IMR-90 (cell line): ENCODE data around the gene MRTFB. TPM values are rescaled to one million over a fixed set of nuclear protein-coding genes. Genes with fewer than 3 reads are reported as not detected.

ENCODE experiments used
- ATAC-seq: fragments of 200-7000 bp; cut with Tn5 transposase; 2 replicates; pipeline ENCODE4 v1.9.1; 2020; ENCODE audit warnings: low read depth, mild to moderate bottlenecking, moderate library complexity
- BruUV-seq: library from RNA; stranded (reverse); fragments of 400-500 nt; replicated peaks from 2 replicates; lab custom pipeline; 2021; lab: Mats Ljungman, UMichigan
- CTCF ChIA-PET: fragments of 300-600 bp; formaldehyde crosslinking; extraction: SDS; loops from one replicate; lab custom pipeline; 2021; ENCODE audit warnings: antibody characterized with exemption; lab: Yijun Ruan, JAX
- POLR2A ChIA-PET: fragments of 300-600 bp; sonication (Branson Sonifier 250); formaldehyde crosslinking; loops from one replicate; lab custom pipeline; 2022; ENCODE audit warnings: antibody characterized with exemption; ENCODE audit not compliant: unreplicated experiment; lab: Charles Lee
- DNase-seq: peaks from one replicate; pipeline ENCODE4 v3.0.0; 2013
- H2AFZ ChIP-seq: replicated peaks from 2 replicates; pipeline ENCODE3; 2013; ENCODE audit warnings: low read length, mild to moderate bottlenecking; ENCODE audit not compliant: poor library complexity
- H2AK5ac ChIP-seq: 2 replicates; pipeline ENCODE4 v1.6.1; 2013; ENCODE audit warnings: low read depth, low read length, inconsistent platforms
- H2AK9ac ChIP-seq: replicated peaks from 2 replicates; pipeline ENCODE3; 2013; ENCODE audit warnings: mild to moderate bottlenecking, low read depth, low read length, moderate library complexity; ENCODE audit not compliant: poor library complexity
- H2BK120ac ChIP-seq: 2 replicates; pipeline ENCODE4 v1.6.1; 2013; ENCODE audit warnings: low read depth, low read length, inconsistent platforms
- H2BK15ac ChIP-seq: 3 replicates; pipeline ENCODE4 v1.6.1; 2013; ENCODE audit warnings: low read depth, low read length, inconsistent platforms
- H2BK20ac ChIP-seq: 2 replicates; pipeline ENCODE4 v1.6.1; 2013; ENCODE audit warnings: low read depth, mild to moderate bottlenecking, inconsistent platforms, low read length, moderate library complexity
- H2BK5ac ChIP-seq: 2 replicates; pipeline ENCODE4 v1.6.1; 2013; ENCODE audit warnings: mild to moderate bottlenecking, low read depth, low read length, inconsistent platforms; ENCODE audit not compliant: poor library complexity, severe bottlenecking
- H3K14ac ChIP-seq: replicated peaks from 2 replicates; pipeline ENCODE4 v1.6.1; 2013; ENCODE audit warnings: low read depth, low read length, inconsistent platforms
- H3K18ac ChIP-seq: 2 replicates; pipeline ENCODE4 v1.6.1; 2013; ENCODE audit warnings: low read depth, low read length, control low read depth
- H3K23ac ChIP-seq: 2 replicates; pipeline ENCODE4 v1.6.1; 2013; ENCODE audit warnings: low read depth, low read length, inconsistent platforms
- H3K27ac ChIP-seq: 2 replicates; pipeline ENCODE4 v1.5.1; 2013; ENCODE audit warnings: mild to moderate bottlenecking, control low read depth, low read length; ENCODE audit not compliant: insufficient read depth
- H3K27me3 ChIP-seq: 2 replicates; pipeline ENCODE4 v1.6.1; 2013; ENCODE audit warnings: low read length; ENCODE audit not compliant: control insufficient read depth, insufficient read depth
- H3K36me3 ChIP-seq: 2 replicates; pipeline ENCODE4 v1.6.1; 2013; ENCODE audit warnings: low read length, mixed read lengths; ENCODE audit not compliant: control insufficient read depth, insufficient read depth
- H3K4ac ChIP-seq: 2 replicates; pipeline ENCODE4 v1.6.1; 2013; ENCODE audit warnings: low read depth, low read length, inconsistent platforms
- H3K4me1 ChIP-seq: 2 replicates; pipeline ENCODE4 v1.6.1; 2013; ENCODE audit warnings: low read length, mixed read lengths; ENCODE audit not compliant: control insufficient read depth, insufficient read depth
- H3K4me2 ChIP-seq: 2 replicates; pipeline ENCODE4 v1.6.1; 2013; ENCODE audit warnings: low read depth, mild to moderate bottlenecking, control low read depth, low read length, moderate library complexity
- H3K4me3 ChIP-seq: 2 replicates; pipeline ENCODE4 v1.5.1; 2013; ENCODE audit warnings: low read depth, mild to moderate bottlenecking, control low read depth, low read length, moderate library complexity; ENCODE audit not compliant: insufficient read depth
- H3K56ac ChIP-seq: 2 replicates; pipeline ENCODE4 v1.6.1; 2013; ENCODE audit warnings: low read length, inconsistent platforms; ENCODE audit not compliant: insufficient read depth; ENCODE audit errors: extremely low read depth
- H3K79me1 ChIP-seq, 2 experiments: 2 replicates each; pipeline ENCODE4 v1.6.1; 2013; ENCODE audit warnings: low read length in 2 of 2, inconsistent platforms in 1 of 2, low read depth in 1 of 2
- H3K9ac ChIP-seq: 2 replicates; pipeline ENCODE4 v1.6.1; 2013; ENCODE audit warnings: low read depth, low read length, control low read depth
- H3K9me1 ChIP-seq: 2 replicates; pipeline ENCODE4 v1.6.1; 2013; ENCODE audit warnings: low read length, inconsistent platforms; ENCODE audit not compliant: insufficient read depth
- H3K9me3 ChIP-seq: 2 replicates; pipeline ENCODE4 v1.6.1; 2013; ENCODE audit warnings: low read length; ENCODE audit not compliant: control insufficient read depth, insufficient read depth
- H4K20me1 ChIP-seq: 2 replicates; pipeline ENCODE4 v1.6.1; 2013; ENCODE audit warnings: low read length, inconsistent platforms; ENCODE audit not compliant: insufficient read depth
- H4K5ac ChIP-seq: 2 replicates; pipeline ENCODE4 v1.6.1; 2013; ENCODE audit warnings: mild to moderate bottlenecking, low read depth, low read length, control low read depth
- H4K8ac ChIP-seq, 2 experiments: 2 replicates each; pipeline ENCODE4 v1.6.1; 2013; ENCODE audit warnings: low read depth in 2 of 2, low read length in 2 of 2, control low read depth in 1 of 2, inconsistent platforms in 1 of 2
- H4K91ac ChIP-seq: 2 replicates; pipeline ENCODE4 v1.6.1; 2013; ENCODE audit warnings: low read depth, low read length, inconsistent platforms; ENCODE audit not compliant: insufficient read depth
- CEBPB ChIP-seq: IDR thresholded peaks from 2 replicates; pipeline ENCODE4 v1.6.1; 2012; ENCODE audit warnings: low read depth, low read length, improper control_type of control experiment
- FOS ChIP-seq: fragments of 150-350 bp; IDR thresholded peaks from 2 replicates; pipeline ENCODE4 v1.6.1; 2016; ENCODE audit warnings: low read depth, low read length
- MAZ ChIP-seq: IDR thresholded peaks from 2 replicates; pipeline ENCODE4 v1.6.1; 2012; ENCODE audit warnings: low read depth, mild to moderate bottlenecking, low read length, improper control_type of control experiment, moderate library complexity, borderline replicate concordance
- RFX5 ChIP-seq: IDR thresholded peaks from 2 replicates; pipeline ENCODE4 v1.8.0; 2012; ENCODE audit warnings: low read depth, mild to moderate bottlenecking, low read length, moderate library complexity
- WGBS, 2 experiments: methylation state at CpG; one replicate each; pipeline versions ENCODE4 v1.1.5 to v1.1.7; 2013; ENCODE audit warnings: missing lambda C conversion rate in 2 of 2; ENCODE audit not compliant: insufficient read length in 1 of 2; ENCODE audit errors: extremely low coverage in 2 of 2; 5-methylcytosine and 5-hydroxymethylcytosine counted together
- dilution Hi-C: fragments of 300-500 bp; cut with HindIII; formaldehyde crosslinking; loops from one replicate; pipeline ENCODE4 v1.14.3; 2018; ENCODE audit warnings: low sequenced_read_pairs; ENCODE audit not compliant: unreplicated experiment
- in situ Hi-C: fragments of 300-500 bp; cut with MboI; formaldehyde crosslinking; loops from 3 replicates; pipeline ENCODE4 v1.14.3; 2019; ENCODE audit warnings: low sequenced_read_pairs, inconsistent platforms, mixed read lengths
- intact Hi-C: fragments of 100-400 bp; cut with micrococcal nuclease; formaldehyde crosslinking; loops from 2 replicates; pipeline ENCODE4 v1.10.0; 2022
- polyA plus RNA-seq, 3 experiments: library from polyadenylated mRNA; depleted of rRNA; stranded (reverse); fragments of >200 nt; gene quantifications; 2 replicates each; pipeline ENCODE4 v1.2.3, GENCODE V29; 2012; ENCODE audit warnings: low replicate concordance in 1 of 3
- total RNA-seq: library from RNA; depleted of rRNA; stranded (reverse); fragments of >200 nt; gene quantifications from 2 replicates; pipeline ENCODE4 v1.2.3, GENCODE V29; 2012

Gene MRTFB
- total and polyA plus RNA-seq, 2 of the 4 experiments (the other 2 are of a cell fraction) = 4.4 to 5.4 TPM

DNA sequence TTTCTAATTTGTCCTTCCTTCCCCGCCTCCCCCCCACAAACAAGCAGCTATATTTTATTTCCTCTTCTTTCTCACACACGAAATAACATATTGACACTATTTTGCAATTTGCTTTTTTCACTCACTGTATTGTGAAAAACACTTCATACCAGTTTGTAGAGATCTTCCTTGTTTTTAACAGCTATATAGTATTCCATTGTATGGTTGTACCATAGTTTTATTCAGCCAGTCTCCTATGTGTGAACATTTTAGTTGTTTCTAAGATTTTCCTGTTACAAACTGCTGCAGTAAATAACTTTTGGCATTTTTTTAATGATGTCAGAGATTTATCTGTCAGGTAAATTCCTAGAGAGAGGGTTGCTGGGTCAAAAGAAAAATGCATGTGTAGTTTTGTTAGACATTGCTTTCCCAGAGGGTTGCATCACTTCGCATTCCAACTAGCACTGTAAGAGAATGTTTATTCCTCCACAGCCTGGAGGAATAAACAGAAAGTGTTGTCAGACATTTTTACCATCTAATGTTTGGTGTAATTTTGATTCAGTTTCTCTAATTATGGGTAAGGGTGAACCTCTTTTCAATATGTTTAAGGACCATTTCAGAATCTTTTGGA lies 101.2 kb downstream of the MRTFB start:
- H4K8ac ChIP-seq = no peak overlapping the region
- dilution Hi-C loops = no loop called here
- no peak overlapping the region for H2AK9ac ChIP-seq
- H3K27me3 ChIP-seq = no peaks in the 10 kb centered on the region
- H3K18ac ChIP-seq = no peak overlapping the region
- H3K4me3 ChIP-seq = no peak overlapping the region
- no peak overlapping the region for H3K4me2 ChIP-seq
- H2AFZ ChIP-seq = no peak overlapping the region
- no peak for TF ChIP-seq MAZ
- peak; percentile 64; the same call in 1 of the 2 replicates for TF ChIP-seq FOS
- peak; percentile 98 for TF ChIP-seq CEBPB
- no peak for TF ChIP-seq RFX5
- peak; percentile 80 for ATAC-seq
- H2BK120ac ChIP-seq = no peak overlapping the region
- H4K91ac ChIP-seq = no peak overlapping the region
- peak; percentile 84 for DNase-seq
- H3K36me3 ChIP-seq = no peaks in the 10 kb centered on the region
- CTCF ChIA-PET = interaction anchor here (0.8 to 1.6 kb wide), 2 partner anchors 14 to 20 kb away, joined by 4 to 5 read pairs; no protein-coding TSS in a partner anchor
- no peaks in the 10 kb centered on the region for H3K9me3 ChIP-seq
- no peak overlapping the region for H3K14ac ChIP-seq
- intact Hi-C loops = no loop called here
- WGBS, 2 experiments = 100% methylated on average over 2 of the region's 3 CpGs; no CpG with 5 or more reads in 1 of the 2 experiments
- BruUV-seq = no TSS peak
- H2BK20ac ChIP-seq = no peak overlapping the region
- no peak overlapping the region for H3K23ac ChIP-seq
- no peak overlapping the region for H3K4ac ChIP-seq
- H3K27ac ChIP-seq = no peak overlapping the region
- no peak overlapping the region for H3K56ac ChIP-seq
- no peak overlapping the region for H4K5ac ChIP-seq
- no peaks in the 10 kb centered on the region; the same call in 1 of the 2 replicates for H3K9me1 ChIP-seq
- no peaks in the 10 kb centered on the region; the same call in 1 of the 2 replicates for H4K20me1 ChIP-seq
- no peak overlapping the region for H2BK5ac ChIP-seq
- H3K9ac ChIP-seq = no peak overlapping the region
- in situ Hi-C loops = no loop called here
- H3K4me1 ChIP-seq = no peaks in the 10 kb centered on the region; the same call in 1 of the 2 replicates
- POLR2A ChIA-PET = no interaction called here
- no peak overlapping the region for H2AK5ac ChIP-seq
- H3K79me1 ChIP-seq = peaks cover 0 to 6% of the 10 kb centered on the region in 2 experiments; a peak in 2 of 4 replicates
- no peak overlapping the region for H2BK15ac ChIP-seq
